Lung (tissue), 12 donors: ENCODE data around the gene HACL1. TPM values are rescaled to one million over a fixed set of nuclear protein-coding genes. Genes with fewer than 3 reads are reported as not detected.

ENCODE experiments used
- ATAC-seq: fragments of 200-7000 bp; cut with Tn5 transposase; one replicate; pipeline ENCODE4 v1.9.1; 2020; ENCODE audit warnings: moderate number of reproducible peaks; ENCODE audit not compliant: insufficient read depth, low FRiP score
- DNase-seq, 3 donors: peaks; one replicate each; pipeline ENCODE4 v3.0.0-alpha.2; 2013 to 2017
- H3K27ac ChIP-seq, 2 donors: one replicate each; pipeline ENCODE4 v1.5.1; 2013; ENCODE audit warnings: mild to moderate bottlenecking in 2 of 2, moderate library complexity in 2 of 2, control low read depth in 1 of 2, inconsistent platforms in 1 of 2, low read depth in 1 of 2, low read length in 1 of 2
- H3K27me3 ChIP-seq, 3 donors: one replicate each; pipeline ENCODE4 v1.5.1; 2013; ENCODE audit warnings: low read length in 2 of 3; ENCODE audit not compliant: control insufficient read depth in 3 of 3, insufficient read depth in 3 of 3
- H3K36me3 ChIP-seq, 4 donors: one replicate each; pipeline ENCODE4 v1.5.1; 2013; ENCODE audit warnings: low read length in 4 of 4, mild to moderate bottlenecking in 1 of 4, moderate library complexity in 1 of 4; ENCODE audit not compliant: control insufficient read depth in 4 of 4, insufficient read depth in 4 of 4
- H3K4me1 ChIP-seq, 5 donors: one replicate each; pipeline ENCODE4 v1.5.1; 2013; ENCODE audit warnings: low read length in 5 of 5, mild to moderate bottlenecking in 2 of 5, moderate library complexity in 1 of 5; ENCODE audit not compliant: control insufficient read depth in 5 of 5, insufficient read depth in 5 of 5
- H3K4me3 ChIP-seq: one replicate; pipeline ENCODE4 v1.5.1; 2013; ENCODE audit warnings: mild to moderate bottlenecking, control low read depth, moderate library complexity
- H3K9ac ChIP-seq, 2 donors: one replicate each; pipeline ENCODE4 v1.5.1; 2013; ENCODE audit warnings: low read length in 2 of 2, control low read depth in 1 of 2; ENCODE audit not compliant: insufficient read depth in 1 of 2
- H3K9me3 ChIP-seq, 4 donors: one replicate each; pipeline ENCODE4 v1.5.1; 2013; ENCODE audit warnings: low read length in 3 of 4, mild to moderate bottlenecking in 1 of 4, moderate library complexity in 1 of 4; ENCODE audit not compliant: control insufficient read depth in 4 of 4, insufficient read depth in 3 of 4
- CTCF ChIP-seq: IDR thresholded peaks from 2 replicates; pipeline ENCODE4 v1.5.1; 2012; ENCODE audit warnings: mild to moderate bottlenecking; ENCODE audit errors: control extremely low read depth, extremely low read depth
- WGBS, 2 donors: extraction: QIAGEN DNeasy Blood & Tissue Kit; methylation state at CpG; one replicate each; pipeline ENCODE4 v1.1.7; 2013; 5-methylcytosine and 5-hydroxymethylcytosine counted together
- polyA plus RNA-seq, 2 donors: library from polyadenylated mRNA; stranded (reverse); fragments of 200-250 nt; gene quantifications; one replicate each; pipeline ENCODE4 v1.2.1, GENCODE V29; 2013
- total RNA-seq, 2 donors: library from RNA; depleted of rRNA in 1 of 2; stranded (reverse); fragments of >200 nt in 1 of 2; gene quantifications; one replicate each; pipeline ENCODE4 v1.2.1, GENCODE V29; 2014 to 2021
- donor health status: control.
- donor health status: control.
- donor health status: Bipolar disorder and iron deficiency.
- donor health status: healthy.
- donor health status: DM: yes; HTN: yes; CAD: no.

Gene HACL1
- total and polyA plus RNA-seq, 4 donors: 14.7 to 27.7 (median 21.6) TPM

DNA sequence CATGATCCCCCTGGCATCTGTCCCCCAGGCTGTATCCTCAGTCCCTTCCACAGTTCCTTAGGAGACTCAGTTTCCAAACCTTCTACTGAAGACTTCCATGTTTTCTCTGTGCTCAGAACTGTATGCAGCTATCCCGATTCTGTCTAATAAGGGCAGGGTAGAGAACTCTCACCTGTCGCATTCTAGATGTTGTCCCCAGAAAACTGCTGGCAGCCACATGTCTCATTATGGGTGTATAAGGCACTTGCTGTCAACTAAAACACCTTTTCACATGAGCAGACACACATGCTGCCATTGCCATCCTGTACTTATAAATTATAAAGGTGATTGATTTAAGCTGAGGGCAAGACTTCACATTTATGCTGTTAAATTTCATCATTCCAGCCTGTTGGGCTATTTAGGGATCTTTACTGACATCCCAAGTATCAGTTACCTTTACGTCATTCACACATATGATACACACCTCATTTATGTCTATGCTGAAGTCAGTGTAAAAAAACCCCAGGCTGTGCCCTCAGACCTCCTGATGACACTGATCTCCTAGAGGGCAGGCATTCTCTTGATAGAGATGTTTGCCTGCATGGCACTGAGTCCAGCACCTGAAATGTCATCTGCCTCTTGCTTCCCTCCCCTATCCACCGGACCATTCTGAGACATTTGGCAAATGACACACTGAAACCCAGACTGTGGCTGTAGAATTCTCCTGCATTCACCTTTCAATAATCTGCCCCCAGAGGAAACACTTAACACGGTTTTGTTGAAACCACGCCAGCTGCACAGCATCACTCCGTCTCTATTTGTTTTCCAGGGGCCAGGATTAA is 36.0 kb upstream of the HACL1 start:
- H3K27me3 ChIP-seq: no peaks in the 10 kb centered on the region
- no peak overlapping the region for H3K9ac ChIP-seq
- peaks cover 0 to 7% (median 0%) of the 10 kb centered on the region in 4 donors for H3K36me3 ChIP-seq
- DNase-seq (no peak), ATAC-seq (no peak)
- H3K4me3 ChIP-seq: no peak overlapping the region
- TF ChIP-seq CTCF: no peak
- WGBS, 2 donors: 70 to 78% methylated on average over 7 of the region's 7 CpGs
- peaks cover 0 to 31% (median 11%) of the 10 kb centered on the region in 5 donors for H3K4me1 ChIP-seq
- no peaks in the 10 kb centered on the region for H3K9me3 ChIP-seq
- peak overlapping the region in 1 of 2 donors; percentile 23 for H3K27ac ChIP-seq

- peak overlapping the region; percentile 41 to 84 for H3K27ac ChIP-seq
- no peak overlapping the region for H3K4me3 ChIP-seq
- H3K36me3 ChIP-seq: peaks cover 0 to 2% (median 0%) of the 10 kb centered on the region in 4 donors
- H3K4me1 ChIP-seq: peaks cover 0 to 42% (median 11%) of the 10 kb centered on the region in 5 donors
- no peaks in the 10 kb centered on the region for H3K27me3 ChIP-seq
- H3K9me3 ChIP-seq: no peaks in the 10 kb centered on the region
- 50 to 51% methylated on average over 14 of the region's 14 CpGs for WGBS, 2 donors
- ATAC-seq (peak; percentile 56), DNase-seq (peak; percentile 33 to 60 (median 40))
- TF ChIP-seq CTCF: no peak
- no peak overlapping the region for H3K9ac ChIP-seq
Observed at GRCh38 chr3:15636028-15636709, 34.8 kb upstream of the HACL1 start.

DNA sequence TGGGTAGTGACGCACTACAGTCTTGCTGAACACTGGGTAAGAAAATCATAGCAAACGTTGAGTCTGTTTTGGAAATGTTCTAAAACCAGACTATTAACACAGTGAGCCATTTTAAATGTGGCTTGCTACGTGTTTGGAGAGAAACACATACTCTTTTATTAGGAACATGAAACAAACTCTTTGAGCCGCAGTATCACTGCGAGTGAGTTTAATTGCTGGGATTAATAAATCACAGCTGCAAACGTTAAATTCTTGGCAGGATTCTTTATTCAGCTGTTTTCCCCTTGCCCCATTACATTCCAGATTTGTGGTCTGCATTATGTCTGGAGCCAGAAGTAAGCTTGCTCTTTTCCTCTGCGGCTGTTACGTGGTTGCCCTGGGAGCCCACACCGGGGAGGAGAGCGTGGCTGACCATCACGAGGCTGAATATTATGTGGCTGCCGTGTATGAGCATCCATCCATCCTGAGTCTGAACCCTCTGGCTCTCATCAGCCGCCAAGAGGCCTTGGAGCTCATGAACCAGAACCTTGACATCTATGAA is 33.8 kb upstream of the HACL1 start:
- 81 to 91% methylated on average over 13 of the region's 13 CpGs for WGBS, 2 donors
- no peak for TF ChIP-seq CTCF
- H3K9me3 ChIP-seq: no peaks in the 10 kb centered on the region
- H3K27me3 ChIP-seq: no peaks in the 10 kb centered on the region
- ATAC-seq (no peak), DNase-seq (peak; percentile 65 to 84 (median 84))
- peaks cover 0 to 2% (median 0%) of the 10 kb centered on the region in 4 donors for H3K36me3 ChIP-seq
- peaks cover 0 to 50% (median 11%) of the 10 kb centered on the region in 5 donors for H3K4me1 ChIP-seq
- H3K27ac ChIP-seq: peak overlapping the region; percentile 41 to 50
- peak overlapping the region in 1 of 2 donors; percentile 23 for H3K9ac ChIP-seq
- no peak overlapping the region for H3K4me3 ChIP-seq
